Measurements from ENCODE around the gene MB21D2. TPM values are rescaled to one million over a fixed set of nuclear protein-coding genes. Genes with fewer than 3 reads are reported as not detected.

MB21D2 gene
- total RNA-seq, 1 experiment from 2014 or later = 19.7 TPM

DNA sequence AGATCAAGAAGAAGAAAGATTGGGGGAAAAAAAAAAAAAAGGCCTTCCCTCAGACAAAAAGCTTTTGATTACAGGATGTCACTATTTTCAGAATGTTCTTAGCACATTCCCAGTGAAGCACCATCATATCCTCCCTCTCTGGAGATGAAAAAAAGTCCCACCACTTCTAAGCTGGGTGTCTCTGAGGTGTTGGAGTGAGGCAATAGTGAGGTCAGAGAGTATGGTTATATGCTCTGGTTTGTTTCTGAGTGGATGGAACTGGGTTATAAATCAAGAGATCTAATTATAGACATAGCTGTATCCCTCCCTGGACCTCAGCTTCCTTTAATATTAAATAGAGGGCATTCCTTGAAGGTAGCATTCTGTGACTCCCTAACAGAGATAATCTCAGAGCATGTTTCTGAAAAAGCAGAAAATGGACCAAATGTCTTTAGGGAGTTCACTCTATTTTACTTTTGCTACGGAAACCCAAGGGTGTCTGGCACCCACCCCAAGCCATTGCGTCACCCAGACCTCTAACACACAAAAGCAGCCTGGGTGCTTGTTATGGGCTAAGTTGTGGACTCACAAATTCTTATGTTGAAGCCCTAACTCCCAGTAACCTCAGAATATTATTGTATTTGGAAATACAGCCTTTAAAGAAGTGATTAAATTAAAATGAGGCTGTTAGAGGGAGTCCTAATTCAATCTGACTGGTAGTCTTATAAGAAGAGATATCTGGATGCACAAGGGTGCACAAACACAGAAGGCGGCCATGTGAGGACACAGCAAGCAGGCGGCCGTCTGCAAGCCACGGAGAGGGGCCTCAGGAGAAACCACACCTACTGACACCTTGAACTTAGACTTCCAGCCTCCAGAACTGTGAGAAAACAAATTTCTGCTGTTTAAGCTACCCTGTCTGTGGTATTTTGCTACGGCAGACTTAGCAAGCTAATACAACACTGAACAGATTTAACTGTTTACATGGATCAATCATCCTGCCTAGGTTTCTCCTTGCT is 81.5 kb downstream of the MB21D2 start (continued):
- TF ChIP-seq PRRX2 (CRISPR knock-in tag; IDR thresholded peaks at IDR 0.05) (no peak), TCF7 (CRISPR knock-in tag; IDR thresholded peaks at IDR 0.05; ENCODE audit: low read depth) (no peak), MXD4 (CRISPR knock-in tag; IDR thresholded peaks at IDR 0.05; ENCODE audit: borderline replicate concordance) (no peak), NR3C1 (CRISPR knock-in tag; conservative IDR thresholded peaks at IDR 0.05; ENCODE audit: low read depth) (no peak)
- TF ChIP-seq, protein P1, sequence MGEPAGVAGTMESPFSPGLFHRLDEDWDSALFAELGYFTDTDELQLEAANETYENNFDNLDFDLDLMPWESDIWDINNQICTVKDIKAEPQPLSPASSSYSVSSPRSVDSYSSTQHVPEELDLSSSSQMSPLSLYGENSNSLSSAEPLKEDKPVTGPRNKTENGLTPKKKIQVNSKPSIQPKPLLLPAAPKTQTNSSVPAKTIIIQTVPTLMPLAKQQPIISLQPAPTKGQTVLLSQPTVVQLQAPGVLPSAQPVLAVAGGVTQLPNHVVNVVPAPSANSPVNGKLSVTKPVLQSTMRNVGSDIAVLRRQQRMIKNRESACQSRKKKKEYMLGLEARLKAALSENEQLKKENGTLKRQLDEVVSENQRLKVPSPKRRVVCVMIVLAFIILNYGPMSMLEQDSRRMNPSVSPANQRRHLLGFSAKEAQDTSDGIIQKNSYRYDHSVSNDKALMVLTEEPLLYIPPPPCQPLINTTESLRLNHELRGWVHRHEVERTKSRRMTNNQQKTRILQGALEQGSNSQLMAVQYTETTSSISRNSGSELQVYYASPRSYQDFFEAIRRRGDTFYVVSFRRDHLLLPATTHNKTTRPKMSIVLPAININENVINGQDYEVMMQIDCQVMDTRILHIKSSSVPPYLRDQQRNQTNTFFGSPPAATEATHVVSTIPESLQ (CRISPR knock-in tag; IDR thresholded peaks at IDR 0.05) = no peak

DNA sequence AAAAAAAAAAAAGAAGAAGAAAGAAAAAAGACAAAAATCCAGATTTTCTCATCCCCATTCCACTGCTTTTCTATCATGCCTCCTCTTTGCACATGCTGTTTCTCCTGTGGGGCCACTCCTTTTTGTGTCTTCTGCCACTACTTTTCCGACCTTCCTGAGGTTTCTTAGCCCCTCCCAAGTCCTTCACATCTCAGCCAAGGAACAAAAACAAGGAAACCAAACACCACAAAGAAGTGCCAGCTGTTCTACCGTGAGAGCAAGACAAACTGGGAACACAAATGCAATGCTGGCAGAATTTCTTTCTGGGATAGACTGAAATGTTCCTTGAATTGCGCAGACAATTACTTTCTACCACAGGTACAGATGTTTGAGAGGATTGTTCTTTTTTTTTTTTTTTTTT is 83.2 kb downstream of the MB21D2 start:
- TF ChIP-seq, protein P2, sequence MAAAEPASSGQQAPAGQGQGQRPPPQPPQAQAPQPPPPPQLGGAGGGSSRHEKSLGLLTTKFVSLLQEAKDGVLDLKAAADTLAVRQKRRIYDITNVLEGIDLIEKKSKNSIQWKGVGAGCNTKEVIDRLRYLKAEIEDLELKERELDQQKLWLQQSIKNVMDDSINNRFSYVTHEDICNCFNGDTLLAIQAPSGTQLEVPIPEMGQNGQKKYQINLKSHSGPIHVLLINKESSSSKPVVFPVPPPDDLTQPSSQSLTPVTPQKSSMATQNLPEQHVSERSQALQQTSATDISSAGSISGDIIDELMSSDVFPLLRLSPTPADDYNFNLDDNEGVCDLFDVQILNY (CRISPR knock-in tag; IDR thresholded peaks at IDR 0.05) = no peak
- TF ChIP-seq, protein P3, sequence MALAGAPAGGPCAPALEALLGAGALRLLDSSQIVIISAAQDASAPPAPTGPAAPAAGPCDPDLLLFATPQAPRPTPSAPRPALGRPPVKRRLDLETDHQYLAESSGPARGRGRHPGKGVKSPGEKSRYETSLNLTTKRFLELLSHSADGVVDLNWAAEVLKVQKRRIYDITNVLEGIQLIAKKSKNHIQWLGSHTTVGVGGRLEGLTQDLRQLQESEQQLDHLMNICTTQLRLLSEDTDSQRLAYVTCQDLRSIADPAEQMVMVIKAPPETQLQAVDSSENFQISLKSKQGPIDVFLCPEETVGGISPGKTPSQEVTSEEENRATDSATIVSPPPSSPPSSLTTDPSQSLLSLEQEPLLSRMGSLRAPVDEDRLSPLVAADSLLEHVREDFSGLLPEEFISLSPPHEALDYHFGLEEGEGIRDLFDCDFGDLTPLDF (CRISPR knock-in tag; IDR thresholded peaks at IDR 0.05) = no peak
- TF ChIP-seq, protein P4, sequence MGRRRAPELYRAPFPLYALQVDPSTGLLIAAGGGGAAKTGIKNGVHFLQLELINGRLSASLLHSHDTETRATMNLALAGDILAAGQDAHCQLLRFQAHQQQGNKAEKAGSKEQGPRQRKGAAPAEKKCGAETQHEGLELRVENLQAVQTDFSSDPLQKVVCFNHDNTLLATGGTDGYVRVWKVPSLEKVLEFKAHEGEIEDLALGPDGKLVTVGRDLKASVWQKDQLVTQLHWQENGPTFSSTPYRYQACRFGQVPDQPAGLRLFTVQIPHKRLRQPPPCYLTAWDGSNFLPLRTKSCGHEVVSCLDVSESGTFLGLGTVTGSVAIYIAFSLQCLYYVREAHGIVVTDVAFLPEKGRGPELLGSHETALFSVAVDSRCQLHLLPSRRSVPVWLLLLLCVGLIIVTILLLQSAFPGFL (CRISPR knock-in tag; IDR thresholded peaks at IDR 0.05; ENCODE audit: borderline replicate concordance) = no peak
- TF ChIP-seq HMGA2 (CRISPR knock-in tag; IDR thresholded peaks at IDR 0.05) (no peak), ZNF138 (CRISPR knock-in tag; conservative IDR thresholded peaks at IDR 0.05) (no peak), TEAD4 (CRISPR knock-in tag; IDR thresholded peaks at IDR 0.05) (no peak), TEAD1 (CRISPR knock-in tag; IDR thresholded peaks at IDR 0.05) (no peak)
- TF ChIP-seq, protein P5, sequence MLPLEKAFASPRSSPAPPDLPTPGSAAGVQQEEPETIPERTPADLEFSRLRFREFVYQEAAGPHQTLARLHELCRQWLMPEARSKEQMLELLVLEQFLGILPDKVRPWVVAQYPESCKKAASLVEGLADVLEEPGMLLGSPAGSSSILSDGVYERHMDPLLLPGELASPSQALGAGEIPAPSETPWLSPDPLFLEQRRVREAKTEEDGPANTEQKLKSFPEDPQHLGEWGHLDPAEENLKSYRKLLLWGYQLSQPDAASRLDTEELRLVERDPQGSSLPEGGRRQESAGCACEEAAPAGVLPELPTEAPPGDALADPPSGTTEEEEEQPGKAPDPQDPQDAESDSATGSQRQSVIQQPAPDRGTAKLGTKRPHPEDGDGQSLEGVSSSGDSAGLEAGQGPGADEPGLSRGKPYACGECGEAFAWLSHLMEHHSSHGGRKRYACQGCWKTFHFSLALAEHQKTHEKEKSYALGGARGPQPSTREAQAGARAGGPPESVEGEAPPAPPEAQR (CRISPR knock-in tag; IDR thresholded peaks at IDR 0.05) = no peak
- Mint-ChIP-seq H3K4me3 (no peak overlapping the region), H3K4me1 (peaks cover 54% of the 10 kb centered on the region), H3K27ac (peak overlapping the region; percentile 85), H3K27me3 (ENCODE audit: low read depth) (no peaks in the 10 kb centered on the region), H3K36me3 (0 out of 2 replicates have a peak, but pooled peaks cover 3% of the 10 kb centered on the region), H3K9me3 (peaks cover 4% of the 10 kb centered on the region)
- no peak for DNase-seq (ENCODE audit: low spot score)
- CTCF ChIA-PET = interaction anchor here (0.7 to 1.6 kb wide), 4 partner anchors 22 to 308 kb away, joined by 3 read pairs; partner anchors contain the start of gene MB21D2
- POLR2A ChIA-PET = interaction anchor here (0.6 kb wide), 1 partner anchor 658 kb away, joined by 4 read pairs; no protein-coding TSS in a partner anchor
- peak; percentile 51 for ATAC-seq

DNA sequence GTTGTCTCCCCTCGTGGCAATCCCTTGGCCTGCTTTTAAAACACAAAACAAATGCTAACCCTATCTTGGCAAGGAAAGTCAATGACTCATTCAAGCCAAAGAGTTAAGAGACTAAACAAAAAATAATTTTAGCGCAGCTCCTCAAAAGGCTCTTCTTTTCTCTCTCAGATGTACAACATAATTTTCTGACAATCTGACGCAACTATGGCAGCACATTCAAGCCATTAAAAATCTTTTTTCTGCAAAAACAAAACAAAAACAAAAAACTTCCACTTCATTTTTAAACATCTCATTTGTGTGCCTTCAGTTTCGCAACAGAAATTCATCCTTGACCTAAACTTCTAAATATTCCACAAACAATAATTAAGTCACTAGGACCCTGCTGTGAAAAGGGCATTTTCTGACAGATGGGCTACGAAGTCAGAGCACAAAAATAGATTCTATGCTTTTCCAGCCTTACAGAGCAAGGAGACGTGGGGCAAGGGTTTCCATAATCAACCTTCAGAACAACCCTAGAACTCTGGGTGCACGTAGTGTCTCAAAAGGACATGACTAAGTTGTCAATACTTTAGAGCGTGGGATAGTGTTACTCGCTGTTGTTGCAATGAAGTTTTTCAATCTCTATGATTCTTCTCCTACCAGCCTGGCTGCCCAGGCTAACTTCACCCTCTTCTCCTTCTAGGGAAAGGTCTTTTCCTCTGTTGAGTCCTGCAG is 84.3 kb downstream of the MB21D2 start:
- Mint-ChIP-seq H3K4me1 (peaks cover 51% of the 10 kb centered on the region), H3K4me3 (no peak overlapping the region)

More for the DNA sequence above, 84.3 kb downstream of the MB21D2 start:
- DNase-seq (ENCODE audit: low spot score) (no peak), ATAC-seq (no peak)
- no peaks in the 10 kb centered on the region for H3K27me3 Mint-ChIP-seq (ENCODE audit: low read depth)
- ChIA-PET POLR2A (no interaction called here), CTCF (no interaction called here)
- H3K27ac Mint-ChIP-seq = peak overlapping the region; percentile 35
- peaks cover 4% of the 10 kb centered on the region for H3K9me3 Mint-ChIP-seq
- TF ChIP-seq, protein P6, sequence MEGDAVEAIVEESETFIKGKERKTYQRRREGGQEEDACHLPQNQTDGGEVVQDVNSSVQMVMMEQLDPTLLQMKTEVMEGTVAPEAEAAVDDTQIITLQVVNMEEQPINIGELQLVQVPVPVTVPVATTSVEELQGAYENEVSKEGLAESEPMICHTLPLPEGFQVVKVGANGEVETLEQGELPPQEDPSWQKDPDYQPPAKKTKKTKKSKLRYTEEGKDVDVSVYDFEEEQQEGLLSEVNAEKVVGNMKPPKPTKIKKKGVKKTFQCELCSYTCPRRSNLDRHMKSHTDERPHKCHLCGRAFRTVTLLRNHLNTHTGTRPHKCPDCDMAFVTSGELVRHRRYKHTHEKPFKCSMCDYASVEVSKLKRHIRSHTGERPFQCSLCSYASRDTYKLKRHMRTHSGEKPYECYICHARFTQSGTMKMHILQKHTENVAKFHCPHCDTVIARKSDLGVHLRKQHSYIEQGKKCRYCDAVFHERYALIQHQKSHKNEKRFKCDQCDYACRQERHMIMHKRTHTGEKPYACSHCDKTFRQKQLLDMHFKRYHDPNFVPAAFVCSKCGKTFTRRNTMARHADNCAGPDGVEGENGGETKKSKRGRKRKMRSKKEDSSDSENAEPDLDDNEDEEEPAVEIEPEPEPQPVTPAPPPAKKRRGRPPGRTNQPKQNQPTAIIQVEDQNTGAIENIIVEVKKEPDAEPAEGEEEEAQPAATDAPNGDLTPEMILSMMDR (IDR thresholded peaks at IDR 0.05) = no peak
- no peak for TF ChIP-seq GTF2I (CRISPR knock-in tag; conservative IDR thresholded peaks at IDR 0.05)
- no peak for TF ChIP-seq ZNF416 (CRISPR knock-in tag; IDR thresholded peaks at IDR 0.05)
- H3K36me3 Mint-ChIP-seq = 0 out of 2 replicates have a peak, but pooled peaks cover 3% of the 10 kb centered on the region

Measured in WTC11 (cell line).